Amniotic stem cell (primary cell): ENCODE data around the gene PXK.

Experiments
- DNase-seq: peaks from one replicate; lab custom pipeline; 2025; lab: John Stamatoyannopoulos, UW

Gene PXK

DNA sequence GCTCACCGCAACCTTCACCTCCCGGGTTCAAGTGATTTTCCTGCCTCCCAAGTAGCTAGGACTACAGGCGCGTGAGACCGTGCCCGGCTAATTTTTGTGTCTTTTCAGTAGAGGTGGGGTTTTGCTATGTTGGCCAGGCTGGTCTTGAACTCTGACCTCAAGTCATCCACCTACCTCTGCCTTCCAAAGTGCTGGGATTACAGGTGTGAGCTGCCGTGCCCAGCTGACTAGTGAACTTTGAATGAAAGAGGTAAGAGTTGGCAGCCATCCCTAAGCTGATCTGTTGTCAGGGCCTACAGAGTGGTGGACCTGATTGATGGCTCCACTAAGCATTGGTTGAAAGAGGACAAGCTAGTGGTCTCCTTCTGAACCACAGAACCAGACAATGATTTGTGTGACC lies 15.3 kb downstream of the PXK start:
- DNase-seq, result no peak

- no peak for DNase-seq
Measured at GRCh38 chr3:58349792-58350626, 17.3 kb downstream of the PXK start.

- DNase-seq, result no peak
Measured at GRCh38 chr3:58350627-58351013, 17.9 kb downstream of the PXK start.

DNA sequence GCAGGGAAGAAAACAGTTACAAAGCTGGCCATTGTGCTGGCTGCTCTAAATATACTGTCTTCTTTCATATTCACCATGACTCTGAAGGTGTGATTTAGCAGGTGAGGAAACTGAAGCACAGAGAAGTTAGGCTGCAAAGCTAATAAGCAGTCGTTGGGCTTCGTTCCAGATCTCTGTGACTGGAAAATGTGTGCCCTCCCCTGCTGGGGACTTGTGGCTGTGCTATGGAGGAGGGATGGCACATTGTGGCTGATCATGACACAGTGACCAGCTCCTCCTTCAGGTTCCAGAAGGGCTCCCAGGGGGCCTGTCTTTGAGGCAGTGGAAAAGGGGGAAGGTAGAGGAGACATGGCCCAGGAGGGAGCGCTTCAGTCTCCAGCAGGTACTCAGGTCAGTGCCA lies 19.2 kb downstream of the PXK start:
- DNase-seq, result no peak

DNA sequence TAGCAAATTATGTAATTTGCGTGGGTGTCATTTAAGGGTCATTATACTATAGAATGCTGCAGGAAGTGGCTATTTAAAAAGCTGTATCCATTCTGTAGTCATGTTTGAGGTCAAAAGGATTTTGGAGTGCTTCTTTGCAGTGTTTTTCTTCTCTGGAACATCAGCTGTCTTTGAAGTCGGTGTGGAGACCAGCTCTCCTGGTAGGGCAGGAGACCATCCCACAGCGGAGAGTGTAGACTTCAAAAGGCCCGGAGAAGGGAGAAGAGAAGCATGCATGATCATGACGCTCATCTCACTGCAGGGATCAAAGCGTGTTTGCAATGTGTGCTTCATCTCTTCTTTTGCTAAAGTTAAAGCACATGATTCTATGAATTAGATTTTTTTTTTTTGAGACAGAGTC lies 19.9 kb downstream of the PXK start:
- DNase-seq, result no peak

DNA sequence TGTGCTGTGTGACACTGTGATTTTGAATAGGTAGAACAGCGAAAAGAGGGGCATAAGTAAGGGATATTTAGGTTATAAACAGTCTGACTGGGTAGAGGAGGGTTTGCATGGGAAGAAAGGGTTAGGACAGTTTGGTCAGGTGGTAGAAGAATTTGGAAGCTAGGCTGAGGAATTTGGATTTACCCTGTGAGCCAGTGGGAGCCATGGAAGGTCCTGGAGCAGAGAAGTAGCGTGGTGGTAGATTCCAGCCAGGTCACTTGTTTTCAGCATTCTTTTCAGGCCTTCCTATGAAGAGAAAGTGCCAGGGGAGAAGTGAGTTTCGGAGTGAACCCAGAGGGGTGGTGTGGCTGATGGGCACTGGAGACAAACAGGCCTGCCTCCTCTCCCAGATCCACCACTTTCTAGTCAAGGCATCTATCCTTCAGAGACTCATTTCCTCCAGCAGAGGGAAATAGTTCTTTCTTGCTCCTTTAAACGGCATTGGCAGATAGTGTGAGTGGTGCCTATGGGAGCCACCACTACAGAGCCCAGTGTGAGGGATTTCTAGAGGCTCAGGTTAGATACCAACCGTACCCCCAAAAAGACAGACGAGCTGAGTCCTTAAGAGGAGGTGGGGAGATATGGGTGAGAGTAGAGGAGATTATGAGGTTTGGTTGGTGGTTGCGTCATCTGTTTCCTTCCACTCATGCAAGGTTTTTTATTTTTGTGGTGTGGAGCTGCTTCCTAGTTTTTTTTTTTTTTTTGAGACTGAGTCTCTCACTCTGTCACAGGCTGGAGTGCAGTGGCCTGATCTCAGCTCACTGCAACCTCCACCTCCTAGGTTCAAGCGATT lies 21.2 kb downstream of the PXK start:
- DNase-seq, result no peak

GRCh38 chr3:58355179-58355578 lies 22.5 kb downstream of the PXK start:
- DNase-seq, result no peak

DNA sequence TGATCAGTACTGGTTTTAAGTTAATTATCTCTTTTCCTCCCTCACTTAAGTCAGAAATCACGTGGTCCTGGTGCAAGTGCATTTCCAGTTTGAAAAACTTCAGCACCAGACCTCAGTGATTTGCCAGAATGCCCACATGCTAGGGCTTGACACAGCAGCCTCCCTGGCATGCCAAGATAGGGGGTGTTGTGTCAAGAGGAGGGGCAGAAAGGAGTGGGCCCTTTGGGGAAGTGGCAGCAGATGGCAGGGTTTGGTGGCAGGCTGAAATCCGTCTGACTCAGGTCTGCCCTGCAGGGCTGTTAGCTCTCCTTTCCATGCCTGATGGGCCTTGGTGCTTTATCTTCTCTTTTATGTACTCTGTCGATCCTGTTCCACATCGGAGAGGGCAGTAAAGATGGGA lies 23.4 kb downstream of the PXK start:
- no peak for DNase-seq

GRCh38 chr3:58357402-58357801 lies 24.7 kb downstream of the PXK start:
- DNase-seq, result no peak

DNA sequence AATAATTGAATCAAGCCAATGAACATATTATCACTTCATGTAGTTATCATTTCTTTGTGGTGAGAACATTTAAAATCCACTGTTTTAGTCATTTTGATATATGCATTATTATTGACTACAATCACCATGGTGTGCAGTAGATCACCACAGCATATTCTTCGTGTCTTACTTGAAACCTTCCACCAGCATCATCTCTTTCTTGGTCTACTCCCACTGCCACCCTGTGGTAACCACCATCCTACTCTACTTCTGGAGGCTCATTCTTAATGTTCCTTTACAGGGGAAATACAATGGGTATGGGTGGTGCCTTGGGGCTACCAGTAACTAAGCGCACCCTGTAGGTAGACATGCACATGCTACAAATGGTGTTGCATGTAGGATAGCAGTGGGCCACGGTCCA lies 25.4 kb downstream of the PXK start:
- DNase-seq, result no peak

- DNase-seq, result no peak
Measured at GRCh38 chr3:58358808-58359207, 26.1 kb downstream of the PXK start.

- DNase-seq, result no peak
Measured at GRCh38 chr3:58359621-58360020, 26.9 kb downstream of the PXK start.

GRCh38 chr3:58361866-58362265 lies 29.2 kb downstream of the PXK start:
- no peak for DNase-seq

GRCh38 chr3:58366699-58367098 lies 34.0 kb downstream of the PXK start:
- DNase-seq, result no peak

GRCh38 chr3:58369038-58369437 lies 36.3 kb downstream of the PXK start:
- no peak for DNase-seq

GRCh38 chr3:58369876-58370275 lies 37.2 kb downstream of the PXK start:
- DNase-seq, result no peak

GRCh38 chr3:58370407-58370806 lies 37.7 kb downstream of the PXK start:
- no peak for DNase-seq

- no peak for DNase-seq
Measured at GRCh38 chr3:58371754-58372153, 39.1 kb downstream of the PXK start.

- DNase-seq, result no peak
Measured at GRCh38 chr3:58375254-58375653, 42.6 kb downstream of the PXK start.

DNA sequence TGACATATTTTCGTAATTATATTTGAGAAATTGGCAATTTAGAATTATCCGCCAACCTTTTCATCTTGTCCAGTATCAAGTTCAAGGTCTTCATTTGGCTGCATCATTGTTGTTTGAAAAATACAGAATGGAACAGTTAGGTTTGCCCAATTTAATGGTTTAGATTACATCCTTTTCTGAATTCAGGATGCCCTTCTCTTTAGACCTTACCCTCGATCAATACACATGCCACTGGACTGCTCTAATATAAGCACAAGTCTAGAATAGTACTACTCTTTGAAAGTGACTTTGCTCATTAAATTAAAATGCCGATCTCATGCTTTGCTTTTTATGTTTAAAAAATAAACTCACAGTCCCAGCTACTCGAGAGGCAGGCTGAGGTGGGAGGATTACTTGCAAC lies 44.5 kb downstream of the PXK start:
- DNase-seq, result no peak

- DNase-seq, result no peak
Measured at GRCh38 chr3:58377750-58378149, 45.1 kb downstream of the PXK start.

DNA sequence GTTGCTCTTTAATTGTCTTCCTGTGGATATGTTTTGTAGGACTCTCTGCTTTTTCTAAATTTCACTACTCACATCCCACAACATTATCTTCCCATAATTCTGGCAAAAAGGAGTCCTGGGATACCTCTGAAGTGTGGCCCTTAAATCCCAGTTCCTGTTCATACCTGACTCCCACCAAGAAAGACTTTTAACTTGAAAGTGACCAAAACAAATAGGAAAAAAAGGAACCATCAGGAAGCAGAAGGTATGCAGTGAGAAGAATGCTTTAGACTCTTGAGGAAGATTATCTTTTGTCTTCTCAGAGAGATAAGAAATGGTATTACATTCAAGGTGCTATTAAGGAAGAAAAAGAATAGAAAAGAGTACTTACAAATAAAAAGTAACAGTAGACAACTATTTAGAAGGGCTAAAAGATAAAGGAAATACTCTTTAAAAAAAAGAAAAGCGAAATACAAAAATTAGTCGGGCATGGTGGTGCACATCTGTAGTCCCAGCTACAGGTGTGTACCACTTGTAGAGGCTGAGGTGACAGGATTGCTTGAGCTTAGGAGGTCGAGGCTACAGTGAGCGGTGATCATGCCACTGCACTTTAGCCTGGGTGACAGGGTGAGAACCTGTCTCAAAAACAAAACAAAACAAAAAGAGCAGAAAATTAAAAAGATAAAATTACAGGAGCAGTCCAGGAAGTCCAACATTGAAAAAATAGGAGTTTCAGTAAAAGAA lies 46.8 kb downstream of the PXK start:
- no peak for DNase-seq

DNA sequence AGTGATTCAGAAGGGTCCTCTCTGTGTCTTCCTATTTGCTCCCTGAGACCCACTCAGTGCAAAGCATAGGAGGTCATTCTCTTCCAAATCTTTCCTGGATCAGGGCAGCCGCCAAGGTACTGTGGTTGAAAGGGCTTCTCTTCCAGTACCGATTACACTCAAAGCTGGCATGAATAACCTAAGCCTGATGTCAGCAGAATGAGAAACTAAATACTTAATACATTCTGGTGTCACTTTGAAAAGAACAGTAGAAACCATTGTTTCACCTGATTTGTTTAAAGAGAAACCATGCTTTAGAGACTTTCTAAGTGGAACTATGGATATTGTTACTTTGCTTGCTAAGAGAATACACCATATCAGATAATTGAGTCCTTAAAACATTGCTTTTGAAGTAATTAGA lies 50.8 kb downstream of the PXK start:
- no peak for DNase-seq
